Measurements from ENCODE around the gene KHNYN.
"Not testable (repeated sequence)": the region's sequence is repeated elsewhere in the genome, so short reads cannot be mapped to it uniquely, and the experiment has no call there.

The KHNYN gene

DNA sequence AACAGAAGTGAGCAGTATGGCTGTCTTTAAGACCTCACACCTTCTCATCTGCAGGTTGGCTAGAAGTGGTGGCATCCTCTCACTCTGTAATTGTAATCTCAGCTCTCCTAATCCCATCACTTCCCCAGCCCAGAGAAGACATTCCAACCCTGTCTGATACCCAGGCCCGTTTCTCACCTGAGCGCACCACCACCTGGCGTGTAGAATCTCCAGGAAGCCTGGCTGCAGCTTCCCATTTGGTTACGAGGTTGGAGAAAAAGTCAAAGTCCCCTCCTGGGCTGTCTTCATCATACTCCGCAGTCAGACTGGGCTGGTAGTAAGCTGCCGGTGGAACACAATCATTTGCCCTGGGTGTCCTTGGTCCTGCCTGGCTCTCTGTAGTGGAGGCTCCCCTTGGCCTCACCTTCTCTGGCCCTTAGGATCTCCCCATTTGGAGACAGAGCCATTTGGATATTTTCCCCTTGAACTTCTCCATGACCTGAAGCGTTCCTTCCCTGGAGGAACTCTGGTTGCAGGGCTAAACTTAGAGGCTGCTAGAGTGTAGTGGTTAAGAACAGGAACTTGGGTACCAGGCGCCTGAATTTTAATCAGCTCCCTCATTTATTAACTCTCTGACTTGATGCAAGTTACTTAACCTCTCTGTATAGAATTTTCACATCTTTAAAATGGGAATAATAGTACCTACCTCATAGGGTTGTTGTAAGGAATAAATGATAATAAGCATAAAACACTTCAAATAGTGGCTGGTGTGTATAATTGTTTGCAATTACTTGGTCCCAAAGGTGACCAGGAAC is 11.0 kb downstream of the KHNYN start:
- H3K27ac ChIP-seq, result peak overlapping the region; percentile 98

DNA sequence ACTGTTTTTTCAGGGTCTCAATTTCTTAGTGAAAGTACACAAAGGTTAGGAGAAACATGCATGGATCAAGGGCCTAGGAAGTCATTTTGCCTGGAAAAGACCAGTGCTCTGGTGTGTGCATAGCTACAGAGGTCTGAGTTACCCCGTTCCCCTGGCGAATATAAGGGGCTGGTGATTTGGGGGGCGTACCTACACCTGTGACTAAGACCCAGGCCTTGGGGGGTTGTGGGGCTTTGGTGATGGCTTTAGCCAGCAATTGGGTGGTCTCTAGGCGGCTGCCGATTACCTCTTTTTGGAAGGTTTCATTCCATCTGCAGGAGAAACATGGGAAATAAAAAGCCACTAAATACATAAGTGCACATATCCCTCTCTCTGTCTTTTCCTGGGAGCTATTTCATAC is 11.7 kb downstream of the KHNYN start:
- H3K27ac ChIP-seq, result peak overlapping the region; percentile 98
- no peak for DNase-seq (ENCODE audit: low spot score)
- H3K4me3 ChIP-seq, result peak overlapping the region; percentile 80

More for the DNA sequence above, 11.0 kb downstream of the KHNYN start:
- no peak for DNase-seq (ENCODE audit: low spot score)
- TF ChIP-seq, protein P1, sequence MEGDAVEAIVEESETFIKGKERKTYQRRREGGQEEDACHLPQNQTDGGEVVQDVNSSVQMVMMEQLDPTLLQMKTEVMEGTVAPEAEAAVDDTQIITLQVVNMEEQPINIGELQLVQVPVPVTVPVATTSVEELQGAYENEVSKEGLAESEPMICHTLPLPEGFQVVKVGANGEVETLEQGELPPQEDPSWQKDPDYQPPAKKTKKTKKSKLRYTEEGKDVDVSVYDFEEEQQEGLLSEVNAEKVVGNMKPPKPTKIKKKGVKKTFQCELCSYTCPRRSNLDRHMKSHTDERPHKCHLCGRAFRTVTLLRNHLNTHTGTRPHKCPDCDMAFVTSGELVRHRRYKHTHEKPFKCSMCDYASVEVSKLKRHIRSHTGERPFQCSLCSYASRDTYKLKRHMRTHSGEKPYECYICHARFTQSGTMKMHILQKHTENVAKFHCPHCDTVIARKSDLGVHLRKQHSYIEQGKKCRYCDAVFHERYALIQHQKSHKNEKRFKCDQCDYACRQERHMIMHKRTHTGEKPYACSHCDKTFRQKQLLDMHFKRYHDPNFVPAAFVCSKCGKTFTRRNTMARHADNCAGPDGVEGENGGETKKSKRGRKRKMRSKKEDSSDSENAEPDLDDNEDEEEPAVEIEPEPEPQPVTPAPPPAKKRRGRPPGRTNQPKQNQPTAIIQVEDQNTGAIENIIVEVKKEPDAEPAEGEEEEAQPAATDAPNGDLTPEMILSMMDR (IDR thresholded peaks at IDR 0.05), result no peak
- peak overlapping the region; percentile 80 for H3K4me3 ChIP-seq

DNA sequence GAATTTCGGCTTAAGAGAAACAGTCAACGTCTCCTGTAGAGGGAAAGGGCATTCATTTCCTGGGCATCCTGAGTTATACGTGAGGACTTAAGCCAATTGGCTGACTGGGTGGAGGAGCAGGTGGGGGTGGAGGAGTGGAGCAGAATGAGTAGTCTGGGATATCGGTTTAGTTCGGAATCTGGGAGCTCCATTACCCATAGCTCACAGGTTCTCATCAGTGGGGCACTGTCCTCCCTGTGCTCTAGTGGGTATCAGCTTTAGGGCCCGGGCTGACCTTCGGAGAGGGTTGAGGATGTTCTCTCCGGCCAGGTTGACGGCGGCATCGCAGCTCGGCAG is 12.1 kb downstream of the KHNYN start:
- DNase-seq (ENCODE audit: low spot score), result no peak
- TF ChIP-seq, protein P1 (IDR thresholded peaks at IDR 0.05), result no peak

More for the DNA sequence above, 11.7 kb downstream of the KHNYN start:
- TF ChIP-seq, protein P1 (IDR thresholded peaks at IDR 0.05), result no peak

DNA sequence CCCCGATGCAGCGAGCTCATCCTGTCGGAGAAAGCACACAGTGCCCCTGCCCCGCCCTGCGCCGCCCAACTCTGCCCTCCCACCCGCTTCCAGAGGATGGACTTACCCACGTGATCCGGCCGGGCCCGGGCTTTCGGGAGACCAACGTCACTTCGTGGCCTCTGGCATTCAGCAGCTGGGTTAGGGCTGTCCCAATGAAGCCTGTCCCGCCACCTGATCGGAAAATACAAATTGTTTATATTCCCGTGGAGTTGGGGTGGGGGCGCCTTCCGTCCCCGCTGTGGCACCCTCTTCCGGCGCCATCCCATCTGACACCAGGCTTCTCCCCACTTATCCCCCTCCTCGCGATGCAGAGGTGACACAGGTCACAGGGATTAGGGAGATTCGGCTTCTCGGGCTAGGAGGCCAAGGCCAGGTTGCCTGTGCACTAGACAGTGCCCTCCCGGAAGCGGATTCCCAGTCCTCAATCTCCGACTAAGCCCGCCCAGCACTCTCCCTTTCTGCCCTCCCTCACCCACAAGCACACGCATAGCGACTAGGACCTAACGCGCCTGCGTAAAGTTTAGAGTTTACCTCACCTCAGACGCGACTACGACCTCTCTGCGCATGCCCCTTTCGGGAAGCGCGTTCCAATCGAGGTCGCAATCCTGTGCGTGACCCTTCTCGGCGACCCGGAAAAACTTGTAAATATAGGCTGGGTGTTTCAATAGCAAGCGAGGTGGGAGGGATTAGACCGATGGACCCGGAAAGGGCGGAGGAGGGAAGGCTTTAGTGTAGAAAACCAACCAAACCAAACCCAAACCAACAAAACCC is 12.7 kb downstream of the KHNYN start, which contains the start of gene SDR39U1:
SDR39U1 (minus strand) TSS at position 537 of the 813 bp plus-strand sequence; CDS start at position 530, 7 bp downstream.
- TF ChIP-seq, protein P1 (IDR thresholded peaks at IDR 0.05), result no peak
- Histone ChIP-seq H3K27ac (peak within 1 kb of the TSS; percentile 98), H3K4me3 (peak within 1 kb of the TSS; percentile 80)
- DNase-seq (ENCODE audit: low spot score), result peak; percentile 99

More for the DNA sequence above, 12.1 kb downstream of the KHNYN start:
- Histone ChIP-seq H3K4me3 (peak overlapping the region; percentile 80), H3K27ac (peak overlapping the region; percentile 98)

DNA sequence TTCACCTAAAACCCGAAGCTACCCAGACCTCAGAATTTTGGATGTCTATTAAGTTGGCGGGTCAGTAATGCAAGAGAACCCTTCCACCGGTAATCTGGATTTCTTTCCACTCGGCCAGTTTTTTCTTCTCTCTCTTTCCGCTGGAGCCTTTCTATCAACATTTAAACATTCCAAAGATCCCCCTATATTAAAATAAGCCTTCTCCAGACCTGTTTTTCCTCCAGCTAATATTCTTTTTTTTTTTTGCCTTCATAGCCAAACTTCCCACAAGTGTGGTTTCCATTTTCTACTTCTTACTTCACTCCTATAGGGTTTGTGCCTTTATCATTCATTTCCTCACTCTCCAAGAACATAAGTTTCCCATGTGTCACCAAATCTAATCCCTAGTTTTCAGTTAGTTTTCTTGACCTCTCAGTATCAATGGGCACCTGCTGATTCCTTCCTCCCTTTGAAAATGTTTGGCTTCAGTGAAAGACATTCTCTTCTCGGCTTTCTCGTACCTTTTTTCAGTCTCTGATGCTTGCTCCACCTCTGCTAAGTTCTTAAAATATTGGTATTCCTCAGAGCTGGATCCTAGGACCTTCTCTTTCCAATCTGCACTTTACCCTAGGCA is 13.4 kb downstream of the KHNYN start:
- DNase-seq (ENCODE audit: low spot score), result no peak
- Histone ChIP-seq H3K27ac (peak overlapping the region; percentile 98), H3K4me3 (peak overlapping the region; percentile 80)
- TF ChIP-seq, protein P1 (IDR thresholded peaks at IDR 0.05), result no peak

DNA sequence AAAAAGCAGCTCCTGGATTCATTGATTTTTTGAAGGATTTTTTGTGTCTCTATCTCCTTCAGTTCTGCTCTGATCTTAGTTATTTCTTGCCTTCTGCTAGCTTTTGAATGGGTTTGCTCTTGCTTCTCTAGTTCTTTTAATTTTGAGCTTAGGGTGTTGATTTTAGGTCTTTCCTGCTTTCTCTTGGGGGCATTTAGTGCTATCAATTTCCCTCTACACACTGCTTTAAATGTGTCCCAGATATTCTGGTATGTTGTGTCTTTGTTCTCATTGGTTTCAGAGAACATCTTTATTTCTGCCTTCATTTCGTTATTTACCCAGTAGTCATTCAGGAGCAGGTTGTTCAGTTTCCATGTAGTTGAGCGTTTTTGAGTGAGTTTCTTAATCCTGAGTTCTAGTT is 21.1 kb downstream of the KHNYN start:
- DNase-seq (ENCODE audit: low spot score); H3K27ac ChIP-seq: not testable (repeated sequence)

DNA sequence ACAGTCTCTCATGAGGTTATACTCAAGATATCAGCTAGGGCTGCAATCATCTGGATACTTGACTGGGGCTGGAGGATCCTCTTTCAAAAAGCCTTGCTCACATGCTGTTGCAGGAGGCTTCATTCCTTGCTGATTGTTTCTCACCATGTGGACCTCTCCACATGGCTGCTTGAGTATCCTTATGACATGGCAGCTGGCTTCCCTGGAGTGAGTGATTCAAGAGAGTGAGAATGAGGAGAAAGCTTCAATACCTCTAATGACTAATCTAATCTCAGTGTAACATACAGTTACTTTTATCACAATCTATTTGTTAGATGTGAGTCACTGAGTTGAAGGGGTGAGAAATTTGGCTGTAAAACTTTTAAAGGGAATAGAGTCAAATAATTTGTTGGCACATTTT is 27.2 kb downstream of the KHNYN start:
- Histone ChIP-seq H3K27ac (no peak overlapping the region), H3K4me3 (no peak overlapping the region)
- DNase-seq (ENCODE audit: low spot score), result no peak
- TF ChIP-seq, protein P1 (IDR thresholded peaks at IDR 0.05), result no peak

More for the DNA sequence above, 21.1 kb downstream of the KHNYN start:
- not testable (repeated sequence) for H3K4me3 ChIP-seq
